Caco-2 (cell line): ENCODE results near the gene MED29. TPM values are rescaled to one million over a fixed set of nuclear protein-coding genes. Genes with fewer than 3 reads are reported as not detected.

ENCODE experiments used
- BruUV-seq: library from RNA; stranded (reverse); fragments of 400-500 nt; replicated peaks from 2 replicates; lab custom pipeline; 2021; lab: Mats Ljungman, UMichigan
- CTCF ChIA-PET: fragments of 300-600 bp; sonication (Branson Sonifier 250); formaldehyde crosslinking; loops from one replicate; lab custom pipeline; 2022; ENCODE audit warnings: antibody characterized with exemption; lab: Charles Lee
- POLR2A ChIA-PET: fragments of 300-600 bp; sonication (Branson Sonifier 250); formaldehyde crosslinking; loops from one replicate; lab custom pipeline; 2022; ENCODE audit warnings: antibody characterized with exemption; lab: Charles Lee
- DNase-seq, 2 experiments: peaks; one replicate each; pipeline versions ENCODE4 v3.0.0 to v3.0.0-alpha.2; 2020 to 2022
- H3K27me3 ChIP-seq: replicated peaks from 2 replicates; pipeline ENCODE4 v1.6.0; 2011; ENCODE audit warnings: low read length; ENCODE audit not compliant: control insufficient read depth, insufficient read depth
- H3K36me3 ChIP-seq: 2 replicates; pipeline ENCODE4 v1.5.1; 2011; ENCODE audit warnings: low read length; ENCODE audit not compliant: control insufficient read depth, insufficient read depth
- H3K4me1 ChIP-seq: fragments of 250-450 bp; sonication (Bioruptor Pico); 2 replicates; pipeline ENCODE4 v1.5.1; 2020; ENCODE audit warnings: mild to moderate bottlenecking
- H3K4me3 ChIP-seq: 2 replicates; pipeline ENCODE4 v1.5.1; 2011; ENCODE audit warnings: low read depth, mild to moderate bottlenecking, control low read depth, low read length
- H3K9me3 ChIP-seq: fragments of 250-450 bp; sonication (Bioruptor Pico); 2 replicates; pipeline ENCODE4 v1.5.1; 2020; ENCODE audit warnings: mild to moderate bottlenecking, moderate library complexity
- H3K27ac Mint-ChIP-seq: one replicate; pipeline ENCODE4 v1.8.0; 2022; ENCODE audit warnings: mixed read lengths; ENCODE audit not compliant: unreplicated experiment
- H3K27me3 Mint-ChIP-seq: one replicate; pipeline ENCODE4 v1.8.0; 2022; ENCODE audit warnings: mixed read lengths; ENCODE audit not compliant: insufficient read depth, unreplicated experiment
- H3K36me3 Mint-ChIP-seq: one replicate; pipeline ENCODE4 v1.8.0; 2022; ENCODE audit warnings: mild to moderate bottlenecking, mixed read lengths; ENCODE audit not compliant: insufficient read depth, unreplicated experiment
- H3K4me1 Mint-ChIP-seq: one replicate; pipeline ENCODE4 v1.8.0; 2022; ENCODE audit warnings: low read depth, mixed read lengths; ENCODE audit not compliant: unreplicated experiment
- H3K4me3 Mint-ChIP-seq: one replicate; pipeline ENCODE4 v1.8.0; 2022; ENCODE audit warnings: mild to moderate bottlenecking, moderate library complexity, mixed read lengths; ENCODE audit not compliant: unreplicated experiment
- H3K9me3 Mint-ChIP-seq: one replicate; pipeline ENCODE4 v1.8.0; 2022; ENCODE audit warnings: mixed read lengths; ENCODE audit not compliant: unreplicated experiment
- CTCF ChIP-seq, 2 experiments: fragments of 200-600 bp in 1 of 2; IDR thresholded peaks; 1 replicate in 1 of 2; 2 replicates in 1 of 2; pipeline versions ENCODE4 v1.5.1 to v1.8.0; 2011 to 2022; ENCODE audit warnings: antibody characterized with exemption in 1 of 2, control low read depth in 1 of 2, inconsistent platforms in 1 of 2, low read depth in 1 of 2, low read length in 1 of 2, mild to moderate bottlenecking in 1 of 2, moderate library complexity in 1 of 2; ENCODE audit not compliant: insufficient read depth in 1 of 2, severe bottlenecking in 1 of 2, unreplicated experiment in 1 of 2
- intact Hi-C: fragments of 100-400 bp; cut with micrococcal nuclease; formaldehyde crosslinking; loops from one replicate; pipeline ENCODE4 v1.10.0; 2022; ENCODE audit not compliant: unreplicated experiment
- total RNA-seq: library from RNA; stranded (reverse); gene quantifications from 2 replicates; pipeline ENCODE4 v1.2.3, GENCODE V29; 2022

MED29 gene
- total RNA-seq, 1 experiment from 2014 or later: 50.8 TPM

GRCh38 chr19:39445196-39446111, 54.3 kb downstream of the MED29 start, which contains the start of gene SUPT5H:
Gene SUPT5H, plus strand, starts transcription at chr19:39445582. Its CDS starts 309 bp downstream, at chr19:39445891.
- Histone ChIP-seq H3K4me1 (peaks cover 8% of the 10 kb centered on the region), H3K9me3 (no peaks in the 10 kb centered on the region), H3K36me3 (peaks cover 3% of the 10 kb centered on the region), H3K4me3 (peak within 1 kb of the TSS; percentile 92), H3K27me3 (no peaks in the 10 kb centered on the region)
- Mint-ChIP-seq H3K27me3 (no peaks in the 10 kb centered on the region), H3K4me3 (peak within 1 kb of the TSS; percentile 95), H3K9me3 (no peaks in the 10 kb centered on the region), H3K36me3 (peaks cover 47% of the 10 kb centered on the region), H3K4me1 (peaks cover 16% of the 10 kb centered on the region), H3K27ac (peak within 1 kb of the TSS; percentile 98)
- POLR2A ChIA-PET: interaction anchor here (0.6 to 2.3 kb wide), 4 partner anchors 10 to 104 kb away, joined by 3 to 53 read pairs (median 4); partner anchors contain the start of genes MED29, PAF1, RPS16 and SAMD4B
- TSS peak; percentile 76 for BruUV-seq
- intact Hi-C loops: loop anchor here (1.0 to 2.0 kb wide), 3 partner anchors 9 to 57 kb away; partner anchors contain the start of gene TIMM50
- no peak for TF ChIP-seq CTCF (IDR thresholded peaks at IDR 0.05; ENCODE audit: insufficient read depth in 1 of 2, low read depth in 1 of 2, low read length in 1 of 2, severe bottlenecking in 1 of 2, unreplicated experiment in 1 of 2)
- CTCF ChIA-PET: interaction anchor here (0.5 to 2.0 kb wide), 3 partner anchors 30 to 103 kb away, joined by 4 to 8 read pairs (median 7); partner anchors contain the start of gene SAMD4B
- DNase-seq: peak; percentile 98 to 99

DNA sequence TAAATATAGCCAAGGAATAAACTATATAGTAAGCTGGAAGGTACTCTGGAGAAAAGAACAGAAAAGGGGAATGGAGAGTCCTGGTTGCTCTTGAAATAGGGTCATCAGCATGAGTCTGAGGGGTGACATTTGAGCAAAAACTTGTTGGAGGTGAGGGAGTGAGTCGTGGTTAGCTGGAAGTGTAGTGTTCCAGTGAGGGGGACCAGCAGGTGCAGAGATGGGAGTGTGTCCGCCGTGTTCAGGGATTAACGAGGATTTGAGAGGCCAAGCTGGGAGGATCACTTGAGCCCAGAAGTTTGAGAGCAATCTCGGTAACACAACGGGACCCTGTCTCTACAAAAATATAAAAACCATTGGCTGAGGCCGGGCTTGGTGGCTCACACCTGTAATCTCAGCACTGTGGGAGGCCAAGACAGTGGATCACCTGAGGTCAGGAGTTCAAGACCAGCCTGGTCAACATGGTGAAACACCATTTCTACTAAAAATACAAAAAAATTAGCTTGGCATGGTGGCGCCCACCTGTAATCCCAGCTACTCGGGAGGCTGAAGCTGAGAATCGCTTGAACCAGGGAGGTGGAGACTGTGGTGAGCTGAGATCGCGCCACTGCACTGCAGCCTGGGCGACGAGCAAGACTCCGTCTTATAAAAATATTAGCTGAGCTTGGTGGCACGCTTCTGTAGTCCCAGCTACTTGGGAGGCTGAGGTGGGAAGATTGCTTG, 55.3 kb downstream of the MED29 start:
- H3K9me3 Mint-ChIP-seq: no peaks in the 10 kb centered on the region

More for the DNA sequence above, 55.3 kb downstream of the MED29 start:
- no peaks in the 10 kb centered on the region for H3K27me3 Mint-ChIP-seq
- H3K9me3 ChIP-seq: no peaks in the 10 kb centered on the region
- peaks cover 53% of the 10 kb centered on the region for H3K36me3 Mint-ChIP-seq
- CTCF ChIA-PET: no interaction called here
- POLR2A ChIA-PET: no interaction called here
- peaks cover 18% of the 10 kb centered on the region for H3K4me1 Mint-ChIP-seq
- no peaks in the 10 kb centered on the region for H3K27me3 ChIP-seq
- H3K4me1 ChIP-seq: peaks cover 8% of the 10 kb centered on the region
- peaks cover 3% of the 10 kb centered on the region for H3K36me3 ChIP-seq
- BruUV-seq: no TSS peak
- H3K4me3 ChIP-seq: peak overlapping the region; percentile 92
- peak overlapping the region; percentile 98 for H3K27ac Mint-ChIP-seq
- intact Hi-C loops: no loop called here
- no peak for TF ChIP-seq CTCF (IDR thresholded peaks at IDR 0.05; ENCODE audit: insufficient read depth in 1 of 2, low read depth in 1 of 2, low read length in 1 of 2, severe bottlenecking in 1 of 2, unreplicated experiment in 1 of 2)
- H3K4me3 Mint-ChIP-seq: peak overlapping the region; percentile 95
- no peak for DNase-seq
